Loucy (cell line): Measurements from ENCODE around the gene EHBP1L1.

Experiments used
- H2AFZ ChIP-seq: fragments of 200-600 bp; sonication (generic); 2 replicates; pipeline ENCODE4 v1.6.0; 2016; ENCODE audit warnings: antibody characterized with exemption, mild to moderate bottlenecking, low read length, moderate library complexity
- H3F3A ChIP-seq: fragments of 200-600 bp; 2 replicates; pipeline ENCODE4 v1.6.0; 2016; ENCODE audit warnings: antibody characterized with exemption, low read depth, mild to moderate bottlenecking
- H3K27me3 ChIP-seq: fragments of 200-600 bp; sonication (generic); 2 replicates; pipeline ENCODE4 v1.6.1; 2014; ENCODE audit warnings: low read length, mild to moderate bottlenecking; ENCODE audit not compliant: insufficient read depth, poor library complexity, severe bottlenecking
- H3K36me3 ChIP-seq: fragments of 200-600 bp; sonication (generic); 2 replicates; pipeline ENCODE4 v1.6.1; 2016; ENCODE audit warnings: low read length; ENCODE audit not compliant: insufficient read depth
- H3K4me1 ChIP-seq: fragments of 200-600 bp; sonication (generic); 2 replicates; pipeline ENCODE4 v1.5.1; 2014; ENCODE audit warnings: low read length, mild to moderate bottlenecking; ENCODE audit not compliant: insufficient read depth, poor library complexity, severe bottlenecking
- H3K4me2 ChIP-seq: fragments of 200-600 bp; sonication (generic); 2 replicates; pipeline ENCODE4 v1.6.0; 2014; ENCODE audit warnings: antibody characterized with exemption, low read length, low read depth, mild to moderate bottlenecking; ENCODE audit not compliant: poor library complexity, severe bottlenecking
- H3K4me3 ChIP-seq: fragments of 200-600 bp; sonication (generic); 2 replicates; pipeline ENCODE4 v1.5.1; 2014; ENCODE audit warnings: low read length, mild to moderate bottlenecking, mixed read lengths; ENCODE audit not compliant: poor library complexity, severe bottlenecking
- H3K79me2 ChIP-seq: fragments of 200-600 bp; sonication (generic); 2 replicates; pipeline ENCODE4 v1.6.1; 2014; ENCODE audit warnings: low read length; ENCODE audit not compliant: insufficient read depth
- H3K9ac ChIP-seq: fragments of 200-600 bp; sonication (generic); 2 replicates; pipeline ENCODE4 v1.6.0; 2014; ENCODE audit warnings: mild to moderate bottlenecking, low read depth, low read length, moderate library complexity; ENCODE audit not compliant: poor library complexity, severe bottlenecking
- H3K9me2 ChIP-seq: fragments of 200-600 bp; sonication (generic); replicated peaks from 2 replicates; pipeline ENCODE4 v1.6.1; 2016; ENCODE audit warnings: low read depth, low read length, mixed read lengths
- H3K9me3 ChIP-seq: fragments of 200-600 bp; sonication (generic); 2 replicates; pipeline ENCODE4 v1.6.1; 2014; ENCODE audit warnings: mild to moderate bottlenecking, antibody characterized with exemption, low read length, low read depth; ENCODE audit not compliant: insufficient read depth
- H4K20me1 ChIP-seq: fragments of 200-600 bp; sonication (generic); 2 replicates; pipeline ENCODE4 v1.6.0; 2014; ENCODE audit warnings: antibody characterized with exemption, low read length, mild to moderate bottlenecking; ENCODE audit not compliant: insufficient read depth, poor library complexity, severe bottlenecking
- CTCF ChIP-seq: fragments of 200-600 bp; sonication (generic); conservative IDR thresholded peaks from 2 replicates; pipeline ENCODE4 v1.5.1; 2014; ENCODE audit warnings: mild to moderate bottlenecking, antibody characterized with exemption, low read length
- EZH2phosphoT487 ChIP-seq: fragments of 200-600 bp; IDR thresholded peaks from 2 replicates; pipeline ENCODE4 v1.6.1; 2018; ENCODE audit warnings: antibody characterized with exemption, mild to moderate bottlenecking, moderate library complexity, borderline replicate concordance

Gene EHBP1L1

GRCh38 chr11:65584106-65584505 lies 8.3 kb downstream of the EHBP1L1 start:
- Histone ChIP-seq H3K9me2 (no peaks in the 10 kb centered on the region), H3K4me3 (no peak overlapping the region), H3K4me2 (no peak overlapping the region), H3K79me2 (no peaks in the 10 kb centered on the region), H3F3A (no peaks in the 10 kb centered on the region), H4K20me1 (peaks cover 2% of the 10 kb centered on the region), H3K9me3 (no peaks in the 10 kb centered on the region), H3K4me1 (peaks cover 13% of the 10 kb centered on the region), H3K9ac (no peak overlapping the region), H2AFZ (no peak overlapping the region), H3K27me3 (no peaks in the 10 kb centered on the region), H3K36me3 (no peaks in the 10 kb centered on the region)
- TF ChIP-seq EZH2phosphoT487: no peak
- TF ChIP-seq CTCF: no peak

- H3K4me1 ChIP-seq: peaks cover 19% of the 10 kb centered on the region
- no peak overlapping the region for H3K9ac ChIP-seq
- TF ChIP-seq EZH2phosphoT487: no peak
- TF ChIP-seq CTCF: no peak
- no peak overlapping the region for H3K4me2 ChIP-seq
- no peaks in the 10 kb centered on the region for H3K9me3 ChIP-seq
- no peaks in the 10 kb centered on the region for H3K9me2 ChIP-seq
- no peaks in the 10 kb centered on the region for H3K36me3 ChIP-seq
- H3F3A ChIP-seq: no peaks in the 10 kb centered on the region
- peaks cover 2% of the 10 kb centered on the region for H4K20me1 ChIP-seq
- H3K27me3 ChIP-seq: no peaks in the 10 kb centered on the region
- H3K79me2 ChIP-seq: no peaks in the 10 kb centered on the region
- H2AFZ ChIP-seq: no peak overlapping the region
- H3K4me3 ChIP-seq: no peak overlapping the region
These were observed 8.9 kb downstream of the EHBP1L1 start for GRCh38 chr11:65584723-65585171.

- Histone ChIP-seq H3K9me2 (no peaks in the 10 kb centered on the region), H3K27me3 (no peaks in the 10 kb centered on the region), H3K4me3 (no peak overlapping the region), H3K4me1 (peaks cover 20% of the 10 kb centered on the region), H3K36me3 (no peaks in the 10 kb centered on the region), H2AFZ (no peak overlapping the region), H3K9ac (no peak overlapping the region), H3K4me2 (no peak overlapping the region), H4K20me1 (peaks cover 2% of the 10 kb centered on the region), H3K9me3 (no peaks in the 10 kb centered on the region), H3K79me2 (no peaks in the 10 kb centered on the region), H3F3A (no peaks in the 10 kb centered on the region)
- TF ChIP-seq EZH2phosphoT487 (no peak), CTCF (no peak)
These were observed 9.8 kb downstream of the EHBP1L1 start for GRCh38 chr11:65585396-65586246.
